Measurements from ENCODE around the gene ZNF649.

ZNF649 gene

DNA sequence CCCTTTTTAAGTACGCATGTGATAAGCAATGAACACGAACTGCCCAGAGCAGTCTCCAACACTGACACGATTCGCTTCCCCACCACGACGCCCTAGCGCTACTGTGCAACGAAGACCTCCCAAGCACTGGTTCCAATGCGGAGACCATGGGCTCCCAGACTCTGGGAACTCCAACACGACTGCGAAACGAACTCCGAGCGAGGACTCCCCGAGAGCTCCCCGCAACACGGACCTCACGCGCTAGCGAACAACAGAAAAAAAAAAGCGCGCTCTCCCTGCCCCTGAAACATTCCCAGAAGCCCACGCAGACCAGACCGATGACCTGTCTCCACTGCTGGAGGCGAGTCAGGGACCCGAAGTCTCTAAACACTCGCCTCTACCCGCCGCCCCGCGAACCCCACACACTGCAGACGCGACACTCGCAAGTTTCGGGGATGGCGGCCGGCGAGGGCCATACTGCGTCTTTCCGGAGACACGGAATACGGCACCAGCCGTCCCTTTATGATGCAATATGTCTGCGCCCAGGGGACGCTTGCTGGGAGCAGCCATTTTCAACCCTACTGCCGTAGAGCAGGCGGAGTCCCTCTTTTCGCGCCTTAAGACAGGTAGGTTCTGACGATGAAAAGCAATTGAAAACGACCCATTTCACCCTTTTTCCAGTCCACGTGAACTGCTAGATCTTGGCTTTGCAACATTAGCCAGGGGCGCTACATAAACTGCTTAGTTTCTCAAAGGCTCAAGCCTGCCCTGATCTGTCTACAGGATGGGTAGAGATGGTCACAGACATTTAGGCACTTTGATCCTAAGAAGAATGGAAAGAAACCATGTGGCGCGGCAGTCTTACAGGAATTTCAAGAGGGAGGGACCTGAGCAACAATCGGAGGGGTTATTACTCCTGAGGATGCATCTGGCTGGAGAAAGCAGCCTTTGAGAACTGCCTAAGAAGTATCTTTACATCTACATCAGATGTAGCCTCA lies 17.0 kb downstream of the ZNF649 start, which contains the start of gene ZNF577:
TSS of gene ZNF577 (minus strand) at position 430 of the 977 bp plus-strand sequence. CDS start 7,569 bp downstream, outside the sequence.
- DNase-seq, result no peak

DNA sequence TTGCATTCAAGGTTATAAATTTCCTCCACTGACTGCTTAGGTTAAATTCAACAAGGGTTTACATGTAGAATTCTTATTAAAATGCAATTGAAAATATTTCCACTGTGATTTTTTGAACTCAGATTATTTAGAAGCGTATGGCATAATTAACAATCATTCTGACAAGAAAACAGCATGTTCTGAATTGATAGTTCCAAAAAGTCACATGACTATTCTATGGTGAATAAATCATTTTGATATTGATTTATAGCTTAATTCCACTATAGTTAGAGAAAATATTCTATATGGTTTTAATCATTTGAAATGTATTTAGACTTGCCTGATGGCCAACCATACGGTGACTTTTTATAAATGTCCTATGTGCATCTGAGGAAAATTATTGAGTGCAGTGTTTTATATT lies 20.1 kb downstream of the ZNF649 start:
- no peak for DNase-seq

DNA sequence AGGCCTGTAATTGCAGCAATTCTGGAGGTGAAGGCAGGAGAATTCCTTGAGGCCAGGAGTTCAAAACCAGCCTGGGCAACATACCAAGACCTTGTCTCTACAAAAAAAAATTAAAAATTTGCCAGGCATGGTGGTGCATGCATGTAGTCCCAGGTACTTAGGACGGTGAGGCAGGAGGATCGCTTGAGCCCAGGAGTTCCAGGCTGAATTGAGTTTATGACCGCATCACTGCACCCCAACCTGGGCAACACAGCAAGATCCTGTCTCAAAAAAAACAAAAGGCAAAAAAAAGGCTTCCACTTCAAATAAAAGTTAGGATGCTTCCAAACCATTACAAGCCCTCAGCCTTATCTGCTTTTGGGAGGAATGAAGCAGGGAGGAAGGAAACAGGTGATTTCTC lies 22.3 kb downstream of the ZNF649 start:
- no peak for DNase-seq

DNA sequence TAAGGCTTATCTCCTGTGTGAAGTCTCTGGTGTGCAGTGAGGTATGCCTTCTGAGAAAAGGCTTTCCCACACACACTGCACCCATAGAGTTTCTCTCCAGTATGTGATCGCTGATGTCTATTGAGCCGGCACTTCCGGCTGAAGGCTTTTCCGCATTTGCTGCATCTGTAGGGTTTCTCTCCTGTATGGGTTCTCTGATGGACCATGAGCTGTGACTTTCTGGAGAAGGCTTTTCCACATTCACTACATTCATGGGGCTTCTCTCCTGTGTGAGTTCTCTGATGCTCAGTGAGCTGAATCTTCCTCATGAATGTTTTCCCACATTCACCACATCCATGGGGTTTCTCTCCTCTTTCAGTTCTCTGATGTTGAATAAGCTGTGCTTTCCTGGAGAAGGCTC lies 31.7 kb downstream of the ZNF649 start:
- DNase-seq, result no peak

DNA sequence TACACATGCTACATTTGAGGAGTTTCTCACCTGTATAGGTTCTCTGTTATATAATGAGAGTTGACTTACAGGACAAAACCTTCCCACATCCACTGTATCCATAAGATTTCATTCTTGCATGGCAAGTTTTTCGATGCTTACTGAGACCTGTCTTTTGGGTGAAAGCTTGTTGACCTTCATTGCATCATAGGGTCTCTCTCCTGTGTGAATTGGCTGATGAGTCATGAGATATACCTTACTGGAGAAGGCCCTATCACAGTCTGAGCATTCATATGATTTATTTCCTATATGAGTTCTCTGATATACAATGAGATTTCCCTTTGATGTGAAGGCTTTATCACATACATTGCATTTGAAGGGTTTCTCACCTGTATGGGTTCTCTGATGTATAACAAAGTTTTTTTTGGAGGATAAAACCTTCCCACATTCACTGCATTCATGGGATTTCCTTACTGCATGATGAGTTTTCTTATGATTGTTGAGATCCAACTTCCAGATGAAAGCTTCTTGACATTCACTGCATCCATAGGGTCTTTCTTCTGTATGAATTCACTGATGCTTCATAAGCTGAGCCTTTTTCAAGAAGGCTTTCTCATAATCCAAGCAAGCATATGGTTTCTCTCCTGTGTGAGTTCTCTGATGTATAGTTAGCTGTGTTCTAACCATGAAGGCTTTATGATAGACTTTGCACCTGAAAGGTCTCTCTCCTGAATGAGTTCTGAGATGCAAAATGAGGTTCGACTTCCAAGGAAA lies 42.8 kb downstream of the ZNF649 start:
- no peak for DNase-seq

Data from cortex of kidney (tissue), 1 donor.